Vagina (tissue), 2 donors: ENCODE results near the gene ZNF775. TPM values are rescaled to one million over a fixed set of nuclear protein-coding genes. Genes with fewer than 3 reads are reported as not detected.

Experiments used
- DNase-seq, 2 donors: peaks; one replicate each; pipeline ENCODE4 v3.0.0-alpha.2; 2017; ENCODE audit errors: extremely low spot score in 2 of 2
- H3K27ac ChIP-seq: fragments of 200-600 bp; sonication (generic); one replicate; pipeline ENCODE4 v1.5.1; 2019
- H3K27me3 ChIP-seq: fragments of 200-600 bp; sonication (generic); one replicate; pipeline ENCODE4 v1.5.1; 2019
- H3K36me3 ChIP-seq, 2 donors: fragments of 200-600 bp; sonication (generic); one replicate each; pipeline ENCODE4 v1.5.1; 2017 to 2019
- H3K4me1 ChIP-seq: fragments of 200-600 bp; sonication (generic); one replicate; pipeline ENCODE4 v1.5.1; 2019
- H3K4me3 ChIP-seq, 2 donors: fragments of 200-600 bp; sonication (generic); 1 replicate in 1 of 2; 2 replicates in 1 of 2; pipeline ENCODE4 v1.5.1; 2016 to 2019
- H3K9me3 ChIP-seq: fragments of 200-600 bp; sonication (generic); one replicate; pipeline ENCODE4 v1.5.1; 2019
- CTCF ChIP-seq, 3 experiments: fragments of 450-650 bp in 2 of 3; fragments of 200-600 bp in 1 of 3; sonication (generic) in 1 of 3; IDR thresholded peaks; one replicate each; pipeline ENCODE4 v1.5.1; 2017 to 2019; ENCODE audit warnings: antibody characterized with exemption in 3 of 3, mild to moderate bottlenecking in 2 of 3, moderate library complexity in 2 of 3
- POLR2A ChIP-seq, 2 donors: fragments of 450-650 bp; IDR thresholded peaks; one replicate each; pipeline ENCODE4 v1.6.1; 2017; ENCODE audit warnings: antibody characterized with exemption in 2 of 2, mild to moderate bottlenecking in 2 of 2, moderate library complexity in 2 of 2
- POLR2AphosphoS5 ChIP-seq, 2 donors: sonication (generic); formaldehyde crosslinking; IDR thresholded peaks; one replicate each; pipeline ENCODE4 v1.9.0; 2017; ENCODE audit warnings: antibody characterized with exemption in 2 of 2, mild to moderate bottlenecking in 2 of 2, low read depth in 1 of 2; ENCODE audit not compliant: insufficient read depth in 1 of 2
- intact Hi-C: fragments of 100-400 bp; cut with DNase I; formaldehyde crosslinking; loops from one replicate; pipeline ENCODE4 v1.15.1; 2023
- total RNA-seq: library from RNA; depleted of rRNA; stranded (reverse); fragments of >200 nt; gene quantifications from one replicate; pipeline ENCODE4 v1.2.3, GENCODE V29; 2016

The ZNF775 gene
- total RNA-seq, 1 donor from 2014 or later: 4.4 TPM

GRCh38 chr7:150435390-150436073 lies 56.4 kb downstream of the ZNF775 start:
- no peak overlapping the region for H3K27ac ChIP-seq
- intact Hi-C loops: no loop called here

GRCh38 chr7:150439967-150440366 lies 60.8 kb downstream of the ZNF775 start:
- Histone ChIP-seq H3K9me3 (peaks cover 4% of the 10 kb centered on the region), H3K36me3 (no peaks in the 10 kb centered on the region), H3K4me1 (no peaks in the 10 kb centered on the region), H3K4me3 (no peak overlapping the region), H3K27me3 (no peaks in the 10 kb centered on the region), H3K27ac (no peak overlapping the region)
- no peak for DNase-seq
- TF ChIP-seq POLR2AphosphoS5 (IDR thresholded peaks at IDR 0.05; ENCODE audit: insufficient read depth in 1 of 2, low read depth in 1 of 2) (no peak), POLR2A (IDR thresholded peaks at IDR 0.05) (no peak), CTCF (IDR thresholded peaks at IDR 0.05) (no peak)
- intact Hi-C loops: no loop called here

More at GRCh38 chr7:150435390-150436073, 56.4 kb downstream of the ZNF775 start:
- H3K4me1 ChIP-seq: no peaks in the 10 kb centered on the region
- H3K4me3 ChIP-seq: no peak overlapping the region
- no peaks in the 10 kb centered on the region for H3K27me3 ChIP-seq
- no peaks in the 10 kb centered on the region for H3K9me3 ChIP-seq
- no peak for TF ChIP-seq CTCF (IDR thresholded peaks at IDR 0.05)
- TF ChIP-seq POLR2A (IDR thresholded peaks at IDR 0.05): no peak
- no peak for TF ChIP-seq POLR2AphosphoS5 (IDR thresholded peaks at IDR 0.05; ENCODE audit: insufficient read depth in 1 of 2, low read depth in 1 of 2)
- DNase-seq: no peak
- no peaks in the 10 kb centered on the region for H3K36me3 ChIP-seq

- Histone ChIP-seq H3K9me3 (peaks cover 4% of the 10 kb centered on the region), H3K36me3 (no peaks in the 10 kb centered on the region), H3K27ac (no peak overlapping the region), H3K4me3 (no peak overlapping the region), H3K4me1 (peaks cover 4% of the 10 kb centered on the region), H3K27me3 (no peaks in the 10 kb centered on the region)
- no peak for DNase-seq
- intact Hi-C loops: no loop called here
- TF ChIP-seq POLR2A (IDR thresholded peaks at IDR 0.05) (no peak), CTCF (IDR thresholded peaks at IDR 0.05) (no peak), POLR2AphosphoS5 (IDR thresholded peaks at IDR 0.05; ENCODE audit: insufficient read depth in 1 of 2, low read depth in 1 of 2) (no peak)
Measured at GRCh38 chr7:150441524-150441923, 62.4 kb downstream of the ZNF775 start.

- peaks cover 7% of the 10 kb centered on the region for H3K4me1 ChIP-seq
- intact Hi-C loops: no loop called here
- peaks cover 4% of the 10 kb centered on the region for H3K9me3 ChIP-seq
- no peak overlapping the region for H3K4me3 ChIP-seq
- H3K36me3 ChIP-seq: no peaks in the 10 kb centered on the region
- no peaks in the 10 kb centered on the region for H3K27me3 ChIP-seq
- H3K27ac ChIP-seq: no peak overlapping the region
- DNase-seq: no peak
- no peak for TF ChIP-seq POLR2AphosphoS5 (IDR thresholded peaks at IDR 0.05; ENCODE audit: insufficient read depth in 1 of 2, low read depth in 1 of 2)
- TF ChIP-seq POLR2A (IDR thresholded peaks at IDR 0.05): no peak
- TF ChIP-seq CTCF (IDR thresholded peaks at IDR 0.05): no peak
Measured at GRCh38 chr7:150442811-150443210, 63.7 kb downstream of the ZNF775 start.

GRCh38 chr7:150443793-150444540 lies 64.8 kb downstream of the ZNF775 start:
- Histone ChIP-seq H3K4me1 (peaks cover 11% of the 10 kb centered on the region), H3K9me3 (peaks cover 4% of the 10 kb centered on the region), H3K4me3 (no peak overlapping the region), H3K27me3 (no peaks in the 10 kb centered on the region), H3K27ac (no peak overlapping the region), H3K36me3 (no peaks in the 10 kb centered on the region)
- DNase-seq: no peak
- no peak for TF ChIP-seq CTCF (IDR thresholded peaks at IDR 0.05)
- TF ChIP-seq POLR2A (IDR thresholded peaks at IDR 0.05): no peak
- no peak for TF ChIP-seq POLR2AphosphoS5 (IDR thresholded peaks at IDR 0.05; ENCODE audit: insufficient read depth in 1 of 2, low read depth in 1 of 2)
- intact Hi-C loops: no loop called here
